Femur (tissue), 1 donor: ENCODE results near the gene CFAP157.

ENCODE experiments used
- DNase-seq: peaks from one replicate; pipeline ENCODE4 v3.0.0-alpha.2; 2017

The CFAP157 gene

GRCh38 chr9:127706836-127707241, at the start of gene CFAP157:
Gene CFAP157 (plus strand): TSS chr9:127706988. CDS start chr9:127707032, 44 bp downstream.
- DNase-seq: no peak

GRCh38 chr9:127658428-127658827, 48.4 kb upstream of the CFAP157 start:
- no peak for DNase-seq

- no peak for DNase-seq
Measured at GRCh38 chr9:127660886-127661741, 45.7 kb upstream of the CFAP157 start.

GRCh38 chr9:127662617-127663016, 44.2 kb upstream of the CFAP157 start:
- DNase-seq: no peak

- no peak for DNase-seq
Measured at GRCh38 chr9:127664324-127664677, 42.5 kb upstream of the CFAP157 start.

- DNase-seq: no peak
Measured at GRCh38 chr9:127664678-127665507, 41.9 kb upstream of the CFAP157 start.

GRCh38 chr9:127667127-127667844, 39.5 kb upstream of the CFAP157 start:
- DNase-seq: no peak

- DNase-seq: no peak
Measured at GRCh38 chr9:127667906-127668305, 38.9 kb upstream of the CFAP157 start.

- no peak for DNase-seq
Measured at GRCh38 chr9:127673234-127673633, 33.6 kb upstream of the CFAP157 start.

- no peak for DNase-seq
Measured at GRCh38 chr9:127676638-127677037, 30.1 kb upstream of the CFAP157 start.

- no peak for DNase-seq
Measured at GRCh38 chr9:127679506-127679905, 27.3 kb upstream of the CFAP157 start.

GRCh38 chr9:127680226-127680625, 26.6 kb upstream of the CFAP157 start:
- no peak for DNase-seq

GRCh38 chr9:127680846-127681245, 25.9 kb upstream of the CFAP157 start:
- no peak for DNase-seq

- DNase-seq: no peak
Measured at GRCh38 chr9:127682351-127683136, 24.2 kb upstream of the CFAP157 start.

- DNase-seq: no peak
Measured at GRCh38 chr9:127683723-127684122, 23.1 kb upstream of the CFAP157 start.

GRCh38 chr9:127684576-127684975, 22.2 kb upstream of the CFAP157 start:
- DNase-seq: no peak

- no peak for DNase-seq
Measured at GRCh38 chr9:127686461-127687393, 20.1 kb upstream of the CFAP157 start.

GRCh38 chr9:127689329-127690000, 17.3 kb upstream of the CFAP157 start:
- DNase-seq: no peak

GRCh38 chr9:127690735-127691134, 16.1 kb upstream of the CFAP157 start:
- no peak for DNase-seq

GRCh38 chr9:127692071-127692470, 14.7 kb upstream of the CFAP157 start:
- no peak for DNase-seq

GRCh38 chr9:127693143-127693542, 13.6 kb upstream of the CFAP157 start:
- DNase-seq: no peak
